GM23248 (cell line): ENCODE data around the gene TJP3. TPM values are rescaled to one million over a fixed set of nuclear protein-coding genes. Genes with fewer than 3 reads are reported as not detected.

Experiments
- DNase-seq: peaks from one replicate; pipeline ENCODE4 v3.0.0-alpha.2; 2015
- H2AFZ ChIP-seq: fragments of 200-600 bp; sonication (generic); 2 replicates; pipeline ENCODE4 v1.6.1; 2016; ENCODE audit warnings: antibody characterized with exemption
- H3F3A ChIP-seq: fragments of 200-600 bp; sonication (generic); 2 replicates; pipeline ENCODE4 v1.6.1; 2016; ENCODE audit warnings: mild to moderate bottlenecking, antibody characterized with exemption, mixed run types; ENCODE audit not compliant: insufficient read depth
- H3K27ac ChIP-seq: fragments of 200-600 bp; sonication (generic); 2 replicates; pipeline ENCODE4 v1.5.1; 2016; ENCODE audit warnings: mild to moderate bottlenecking
- H3K27me3 ChIP-seq: fragments of 200-600 bp; sonication (generic); replicated peaks from 2 replicates; pipeline ENCODE4 v1.6.1; 2016; ENCODE audit warnings: mild to moderate bottlenecking; ENCODE audit not compliant: insufficient read depth
- H3K36me3 ChIP-seq: fragments of 200-600 bp; sonication (generic); 2 replicates; pipeline ENCODE4 v1.6.1; 2016; ENCODE audit warnings: low read depth, mild to moderate bottlenecking
- H3K4me1 ChIP-seq: fragments of 200-600 bp; sonication (generic); 2 replicates; pipeline ENCODE4 v1.6.1; 2016; ENCODE audit warnings: mild to moderate bottlenecking; ENCODE audit not compliant: insufficient read depth
- H3K4me2 ChIP-seq: fragments of 200-600 bp; sonication (generic); one replicate; pipeline ENCODE4 v1.6.1; 2016; ENCODE audit warnings: mild to moderate bottlenecking; ENCODE audit not compliant: unreplicated experiment
- H3K4me3 ChIP-seq: fragments of 200-600 bp; sonication (generic); 2 replicates; pipeline ENCODE4 v1.5.1; 2016; ENCODE audit warnings: mild to moderate bottlenecking
- H3K79me2 ChIP-seq: fragments of 200-600 bp; sonication (generic); 2 replicates; pipeline ENCODE4 v1.6.1; 2016; ENCODE audit warnings: mild to moderate bottlenecking; ENCODE audit not compliant: insufficient read depth
- H3K9ac ChIP-seq: fragments of 200-600 bp; sonication (generic); 2 replicates; pipeline ENCODE4 v1.6.1; 2016; ENCODE audit warnings: mild to moderate bottlenecking
- H3K9me2 ChIP-seq: fragments of 200-600 bp; sonication (generic); 2 replicates; pipeline ENCODE4 v1.6.1; 2016; ENCODE audit warnings: mixed run types, mild to moderate bottlenecking, moderate library complexity; ENCODE audit not compliant: insufficient read depth
- H3K9me3 ChIP-seq: fragments of 200-600 bp; sonication (generic); one replicate; pipeline ENCODE4 v1.6.1; 2017; ENCODE audit warnings: low read depth
- H4K20me1 ChIP-seq: fragments of 200-600 bp; sonication (generic); 2 replicates; pipeline ENCODE4 v1.6.0; 2016; ENCODE audit not compliant: insufficient read depth
- EZH2 ChIP-seq: fragments of 200-600 bp; sonication (generic); IDR thresholded peaks from 2 replicates; pipeline ENCODE4 v1.6.1; 2018; ENCODE audit warnings: antibody characterized with exemption, mild to moderate bottlenecking; ENCODE audit not compliant: insufficient read depth, poor library complexity, severe bottlenecking
- EZH2phosphoT487 ChIP-seq: fragments of 200-600 bp; sonication (generic); IDR thresholded peaks from 2 replicates; pipeline ENCODE4 v1.6.1; 2018; ENCODE audit warnings: antibody characterized with exemption, moderate library complexity, mild to moderate bottlenecking, low read depth; ENCODE audit not compliant: insufficient read depth
- WGBS, 2 experiments: methylation state at CpG; one replicate each; pipeline ENCODE4 v1.1.6; 2015 to 2017; ENCODE audit warnings: low lambda C conversion rate in 2 of 2, low coverage in 1 of 2; ENCODE audit errors: missing lambda C conversion rate in 2 of 2; 5-methylcytosine and 5-hydroxymethylcytosine counted together
- in situ Hi-C: fragments of 300-500 bp; cut with MboI; formaldehyde crosslinking; loops from 2 replicates; pipeline ENCODE4 v1.15.0; 2020
- polyA plus RNA-seq: library from polyadenylated mRNA; unstranded; fragments of >200 nt; fragmentation: Nextera tagmentation; extraction: Ambion mirVana; gene quantifications from 2 replicates; pipeline ENCODE4 v1.2.1, GENCODE V29; 2016
- total RNA-seq: library from RNA; depleted of rRNA; stranded (reverse); fragments of >200 nt; shearing (Covaris generic); gene quantifications from 2 replicates; pipeline ENCODE4 v1.2.3, GENCODE V29; 2014

Gene TJP3
- total and polyA plus RNA-seq, 2 experiments from 2014 or later: not detected

GRCh38 chr19:3687774-3688706, 20.1 kb upstream of the TJP3 start:
- no peak for DNase-seq
- peaks cover 6% of the 10 kb centered on the region; the same call in 1 of the 2 replicates for H3K36me3 ChIP-seq
- TF ChIP-seq EZH2 (no peak), EZH2phosphoT487 (no peak)
- H3K4me2 ChIP-seq: no peak overlapping the region
- H3K9me3 ChIP-seq: no peaks in the 10 kb centered on the region
- H4K20me1 ChIP-seq: peaks cover 13% of the 10 kb centered on the region; the same call in 1 of the 2 replicates
- in situ Hi-C loops: no loop called here
- no peaks in the 10 kb centered on the region for H3F3A ChIP-seq
- no peaks in the 10 kb centered on the region for H3K4me1 ChIP-seq
- no peak overlapping the region for H2AFZ ChIP-seq
- H3K27me3 ChIP-seq: no peaks in the 10 kb centered on the region
- no peak overlapping the region for H3K9ac ChIP-seq
- no peak overlapping the region for H3K27ac ChIP-seq
- H3K4me3 ChIP-seq: no peak overlapping the region
- H3K79me2 ChIP-seq: peaks cover 95% of the 10 kb centered on the region
- H3K9me2 ChIP-seq: no peaks in the 10 kb centered on the region
- WGBS, 2 experiments: 75 to 81% methylated on average over 25 to 35 of the region's 55 CpGs

DNA sequence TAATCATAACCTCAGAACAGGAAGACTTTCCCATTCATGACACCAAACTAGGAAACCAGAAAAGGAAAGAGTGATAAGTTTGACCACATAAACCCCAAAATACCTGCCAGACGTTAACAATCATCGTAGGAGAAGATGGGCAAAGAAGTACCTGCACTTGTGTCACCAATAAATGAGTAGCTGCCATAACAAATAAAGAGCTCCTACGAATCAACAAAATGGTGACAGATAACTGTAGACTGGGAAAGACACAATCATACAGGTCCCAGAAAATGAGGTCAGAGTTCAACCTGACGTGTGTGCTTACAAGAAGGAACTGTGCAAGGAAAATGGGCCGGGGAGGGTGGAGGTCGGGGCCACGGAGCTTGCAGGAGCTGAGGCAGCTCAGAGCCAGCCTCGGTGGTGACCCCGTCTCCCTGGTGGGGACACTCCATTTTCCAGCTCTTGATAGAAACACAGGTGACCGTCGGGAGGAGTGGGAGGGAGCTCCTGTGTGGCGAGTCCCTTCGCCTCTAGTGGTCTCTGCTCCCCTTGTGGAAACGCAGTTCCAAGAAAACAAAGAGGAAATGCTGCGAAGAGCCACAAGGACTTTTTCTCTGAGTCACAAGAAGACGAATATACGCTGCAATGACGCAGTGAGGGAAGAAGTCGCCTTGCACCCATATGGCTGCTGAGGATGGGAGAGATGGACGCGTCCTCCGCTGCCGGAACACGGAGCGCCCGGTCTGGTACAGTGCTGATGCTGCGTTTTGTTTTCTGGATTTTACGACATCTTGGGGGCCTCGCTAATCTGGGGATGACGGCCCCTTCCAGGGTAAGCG, 17.4 kb upstream of the TJP3 start:
- H2AFZ ChIP-seq: no peak overlapping the region
- no peaks in the 10 kb centered on the region for H3K36me3 ChIP-seq
- TF ChIP-seq EZH2 (no peak), EZH2phosphoT487 (no peak)
- no peaks in the 10 kb centered on the region for H3K9me2 ChIP-seq
- peaks cover 97% of the 10 kb centered on the region for H3K79me2 ChIP-seq
- H3K9ac ChIP-seq: no peak overlapping the region
- peaks cover 13% of the 10 kb centered on the region; the same call in 1 of the 2 replicates for H4K20me1 ChIP-seq
- in situ Hi-C loops: no loop called here
- H3K9me3 ChIP-seq: no peaks in the 10 kb centered on the region
- WGBS, 2 experiments: 95 to 98% methylated on average over 28 to 31 of the region's 31 CpGs
- DNase-seq: no peak
- no peak overlapping the region for H3K27ac ChIP-seq
- H3K4me3 ChIP-seq: no peak overlapping the region
- H3F3A ChIP-seq: no peaks in the 10 kb centered on the region
- H3K4me1 ChIP-seq: no peaks in the 10 kb centered on the region
- no peak overlapping the region for H3K4me2 ChIP-seq
- H3K27me3 ChIP-seq: no peaks in the 10 kb centered on the region

DNA sequence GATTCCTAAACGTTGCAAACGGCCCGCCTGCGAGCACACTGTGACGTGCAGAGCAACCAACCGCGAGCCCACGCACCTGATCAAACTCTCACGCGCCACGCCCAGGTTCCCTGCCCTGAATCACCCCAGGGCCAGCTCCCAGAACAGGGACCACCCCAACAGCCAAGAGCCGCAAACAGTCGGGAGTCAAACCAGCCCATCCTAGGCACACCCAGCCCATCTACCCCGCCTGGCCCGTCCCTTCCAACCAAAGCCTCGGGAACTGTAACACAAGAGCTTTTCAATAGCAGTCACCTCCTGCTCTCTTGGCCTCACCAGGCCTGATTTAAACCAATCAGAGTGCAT, 16.8 kb upstream of the TJP3 start:
- H3K4me3 ChIP-seq: no peak overlapping the region
- H3K27ac ChIP-seq: no peak overlapping the region
- peaks cover 13% of the 10 kb centered on the region; the same call in 1 of the 2 replicates for H4K20me1 ChIP-seq
- no peaks in the 10 kb centered on the region for H3K27me3 ChIP-seq
- no peaks in the 10 kb centered on the region for H3K9me2 ChIP-seq
- no peak overlapping the region for H3K4me2 ChIP-seq
- in situ Hi-C loops: no loop called here
- no peak for DNase-seq
- no peaks in the 10 kb centered on the region for H3K36me3 ChIP-seq
- no peak overlapping the region for H3K9ac ChIP-seq
- no peak overlapping the region for H2AFZ ChIP-seq
- no peaks in the 10 kb centered on the region for H3F3A ChIP-seq
- 87 to 89% methylated on average over 14 to 16 of the region's 16 CpGs for WGBS, 2 experiments
- TF ChIP-seq EZH2phosphoT487: no peak
- no peak for TF ChIP-seq EZH2
- H3K4me1 ChIP-seq: no peaks in the 10 kb centered on the region
- H3K9me3 ChIP-seq: no peaks in the 10 kb centered on the region
- peaks cover 97% of the 10 kb centered on the region for H3K79me2 ChIP-seq

- Histone ChIP-seq H3F3A (no peaks in the 10 kb centered on the region), H3K27ac (no peak overlapping the region), H3K36me3 (no peaks in the 10 kb centered on the region), H3K4me2 (no peak overlapping the region), H3K4me1 (no peaks in the 10 kb centered on the region), H4K20me1 (peaks cover 13% of the 10 kb centered on the region; the same call in 1 of the 2 replicates), H3K27me3 (no peaks in the 10 kb centered on the region), H3K79me2 (peaks cover 97% of the 10 kb centered on the region), H3K4me3 (no peak overlapping the region), H2AFZ (no peak overlapping the region), H3K9me3 (no peaks in the 10 kb centered on the region), H3K9me2 (no peaks in the 10 kb centered on the region), H3K9ac (no peak overlapping the region)
- in situ Hi-C loops: no loop called here
- WGBS, 2 experiments: 94 to 96% methylated on average over 15 to 18 of the region's 18 CpGs
- no peak for DNase-seq
- TF ChIP-seq EZH2: no peak
- TF ChIP-seq EZH2phosphoT487: no peak
Observed at GRCh38 chr19:3691726-3692125, 16.5 kb upstream of the TJP3 start.
